Mucosa of stomach (tissue), 1 donor: Measurements from ENCODE around the gene CCDC34.

ENCODE experiments used
- H3K27me3 ChIP-seq: one replicate; pipeline ENCODE4 v1.7.0; 2013; ENCODE audit warnings: mild to moderate bottlenecking, low read length; ENCODE audit not compliant: control insufficient read depth, insufficient read depth
- H3K36me3 ChIP-seq: one replicate; pipeline ENCODE4 v1.7.0; 2013; ENCODE audit warnings: low read length; ENCODE audit not compliant: control insufficient read depth, insufficient read depth
- H3K4me1 ChIP-seq: one replicate; pipeline ENCODE4 v1.7.0; 2013; ENCODE audit warnings: mild to moderate bottlenecking, low read length; ENCODE audit not compliant: control insufficient read depth, insufficient read depth
- H3K4me3 ChIP-seq: one replicate; pipeline ENCODE4 v1.7.0; 2013; ENCODE audit warnings: low read length
- H3K9ac ChIP-seq: one replicate; pipeline ENCODE4 v1.7.0; 2013; ENCODE audit warnings: mild to moderate bottlenecking, low read length, moderate library complexity
- H3K9me3 ChIP-seq: one replicate; pipeline ENCODE4 v1.7.0; 2013; ENCODE audit warnings: mild to moderate bottlenecking, low read length, moderate library complexity; ENCODE audit not compliant: control insufficient read depth
- donor health status: Pancreatic carcinoma.

CCDC34 gene

GRCh38 chr11:27390318-27391295, 27.6 kb upstream of the CCDC34 start:
- H3K9ac ChIP-seq: no peak overlapping the region
- H3K4me3 ChIP-seq: no peak overlapping the region
- H3K27me3 ChIP-seq: no peaks in the 10 kb centered on the region
- no peaks in the 10 kb centered on the region for H3K36me3 ChIP-seq
- H3K4me1 ChIP-seq: peaks cover 42% of the 10 kb centered on the region
- no peaks in the 10 kb centered on the region for H3K9me3 ChIP-seq

GRCh38 chr11:27388869-27389268, 25.9 kb upstream of the CCDC34 start:
- no peaks in the 10 kb centered on the region for H3K27me3 ChIP-seq
- no peak overlapping the region for H3K4me3 ChIP-seq
- H3K36me3 ChIP-seq: no peaks in the 10 kb centered on the region
- H3K9ac ChIP-seq: no peak overlapping the region
- no peaks in the 10 kb centered on the region for H3K9me3 ChIP-seq
- peaks cover 34% of the 10 kb centered on the region for H3K4me1 ChIP-seq

GRCh38 chr11:27388001-27388400, 25.0 kb upstream of the CCDC34 start:
- Histone ChIP-seq H3K9ac (no peak overlapping the region), H3K4me1 (peaks cover 32% of the 10 kb centered on the region), H3K9me3 (no peaks in the 10 kb centered on the region), H3K36me3 (no peaks in the 10 kb centered on the region), H3K27me3 (no peaks in the 10 kb centered on the region), H3K4me3 (no peak overlapping the region)

- no peaks in the 10 kb centered on the region for H3K9me3 ChIP-seq
- no peak overlapping the region for H3K9ac ChIP-seq
- H3K27me3 ChIP-seq: no peaks in the 10 kb centered on the region
- H3K36me3 ChIP-seq: no peaks in the 10 kb centered on the region
- peaks cover 26% of the 10 kb centered on the region for H3K4me1 ChIP-seq
- H3K4me3 ChIP-seq: no peak overlapping the region
These were observed 24.3 kb upstream of the CCDC34 start for GRCh38 chr11:27387362-27387761.

GRCh38 chr11:27386181-27386845, 23.3 kb upstream of the CCDC34 start:
- Histone ChIP-seq H3K9ac (no peak overlapping the region), H3K4me1 (peaks cover 15% of the 10 kb centered on the region), H3K4me3 (no peak overlapping the region), H3K27me3 (no peaks in the 10 kb centered on the region), H3K9me3 (no peaks in the 10 kb centered on the region), H3K36me3 (no peaks in the 10 kb centered on the region)

- no peak overlapping the region for H3K9ac ChIP-seq
- H3K4me1 ChIP-seq: peaks cover 7% of the 10 kb centered on the region
- H3K4me3 ChIP-seq: no peak overlapping the region
- no peaks in the 10 kb centered on the region for H3K27me3 ChIP-seq
- H3K36me3 ChIP-seq: no peaks in the 10 kb centered on the region
- H3K9me3 ChIP-seq: no peaks in the 10 kb centered on the region
These were observed 22.2 kb upstream of the CCDC34 start for GRCh38 chr11:27385245-27385644.

- no peaks in the 10 kb centered on the region for H3K27me3 ChIP-seq
- peaks cover 1% of the 10 kb centered on the region for H3K4me1 ChIP-seq
- no peaks in the 10 kb centered on the region for H3K9me3 ChIP-seq
- no peak overlapping the region for H3K9ac ChIP-seq
- H3K36me3 ChIP-seq: no peaks in the 10 kb centered on the region
- no peak overlapping the region for H3K4me3 ChIP-seq
These were observed 21.2 kb upstream of the CCDC34 start for GRCh38 chr11:27384227-27384626.

GRCh38 chr11:27383645-27384044, 20.6 kb upstream of the CCDC34 start:
- Histone ChIP-seq H3K36me3 (no peaks in the 10 kb centered on the region), H3K27me3 (no peaks in the 10 kb centered on the region), H3K4me3 (no peak overlapping the region), H3K4me1 (peaks cover 7% of the 10 kb centered on the region), H3K9me3 (no peaks in the 10 kb centered on the region), H3K9ac (no peak overlapping the region)

- no peaks in the 10 kb centered on the region for H3K27me3 ChIP-seq
- H3K9ac ChIP-seq: no peak overlapping the region
- no peak overlapping the region for H3K4me3 ChIP-seq
- peaks cover 10% of the 10 kb centered on the region for H3K4me1 ChIP-seq
- H3K36me3 ChIP-seq: no peaks in the 10 kb centered on the region
- H3K9me3 ChIP-seq: no peaks in the 10 kb centered on the region
These were observed 18.2 kb upstream of the CCDC34 start for GRCh38 chr11:27381238-27381666.

GRCh38 chr11:27380771-27381170, 17.8 kb upstream of the CCDC34 start:
- Histone ChIP-seq H3K36me3 (no peaks in the 10 kb centered on the region), H3K4me3 (no peak overlapping the region)

GRCh38 chr11:27379449-27379848, 16.4 kb upstream of the CCDC34 start:
- no peaks in the 10 kb centered on the region for H3K36me3 ChIP-seq
- H3K9ac ChIP-seq: no peak overlapping the region
- H3K4me1 ChIP-seq: peaks cover 17% of the 10 kb centered on the region
- H3K27me3 ChIP-seq: no peaks in the 10 kb centered on the region
- no peak overlapping the region for H3K4me3 ChIP-seq
- no peaks in the 10 kb centered on the region for H3K9me3 ChIP-seq

More at GRCh38 chr11:27380771-27381170, 17.8 kb upstream of the CCDC34 start:
- Histone ChIP-seq H3K4me1 (peaks cover 10% of the 10 kb centered on the region), H3K9me3 (no peaks in the 10 kb centered on the region), H3K9ac (no peak overlapping the region), H3K27me3 (no peaks in the 10 kb centered on the region)

- H3K4me3 ChIP-seq: no peak overlapping the region
- H3K9ac ChIP-seq: no peak overlapping the region
- H3K27me3 ChIP-seq: no peaks in the 10 kb centered on the region
- H3K4me1 ChIP-seq: peaks cover 38% of the 10 kb centered on the region
- H3K36me3 ChIP-seq: peaks cover 4% of the 10 kb centered on the region
- H3K9me3 ChIP-seq: no peaks in the 10 kb centered on the region
These were observed 12.4 kb upstream of the CCDC34 start for GRCh38 chr11:27375370-27375769.
